HCT116 (cell line): Measurements from ENCODE around the gene SIGLEC5. TPM values are rescaled to one million over a fixed set of nuclear protein-coding genes. Genes with fewer than 3 reads are reported as not detected.

Experiments
- ATAC-seq: fragments of 200-7000 bp; cut with Tn5 transposase; 2 replicates; pipeline ENCODE4 v1.9.1; 2020; ENCODE audit warnings: mild to moderate bottlenecking, moderate library complexity
- BruUV-seq: library from RNA; stranded (reverse); fragments of 400-500 nt; replicated peaks from 2 replicates; lab custom pipeline; 2021; lab: Mats Ljungman, UMichigan
- CTCF ChIA-PET: fragments of 300-600 bp; sonication (Branson Sonifier 250); formaldehyde crosslinking; loops from one replicate; lab custom pipeline; 2021; ENCODE audit warnings: antibody characterized with exemption; lab: Charles Lee
- POLR2A ChIA-PET: fragments of 300-600, 350-600 bp; sonication (Branson Sonifier 250); formaldehyde crosslinking; loops from one replicate; lab custom pipeline; 2021; ENCODE audit warnings: antibody characterized with exemption; lab: Charles Lee
- RAD21 ChIA-PET, 2 experiments: fragments of 300-600 bp; sonication (Branson Sonifier 250); formaldehyde crosslinking; loops; one replicate each; lab custom pipeline; 2023; ENCODE audit warnings: low total read pairs in 2 of 2; ENCODE audit not compliant: uncharacterized antibody in 2 of 2, unreplicated experiment in 2 of 2, low non-redundant PET in 1 of 2; lab: Charles Lee
- DNase-seq: peaks from one replicate; pipeline ENCODE4 v3.0.0-alpha.2; 2010; ENCODE audit warnings: low read depth, low spot score
- H2AFZ ChIP-seq: fragments of 200-600 bp; shearing (Covaris generic), sonication (generic); 2 replicates; pipeline ENCODE4 v1.6.1; 2017; ENCODE audit warnings: low read depth, mixed run types, mixed read lengths, antibody characterized with exemption, low read length; ENCODE audit not compliant: poor library complexity, severe bottlenecking
- H3K27ac ChIP-seq: 2 replicates; pipeline ENCODE4 v1.5.1; 2012; ENCODE audit warnings: low read depth, low read length
- H3K27me3 ChIP-seq: fragments of 200-600 bp; sonication (generic); 2 replicates; pipeline ENCODE4 v1.6.1; 2016; ENCODE audit warnings: mixed run types, low read length, mixed read lengths; ENCODE audit not compliant: insufficient read depth
- H3K36me3 ChIP-seq, 2 experiments: fragments of 200-500 bp in 1 of 2; fragments of 200-600 bp in 1 of 2; sonication (Bioruptor generic) in 1 of 2; sonication (generic) in 1 of 2; 2 replicates each; pipeline versions ENCODE4 v1.5.1 to v1.6.1; 2014 to 2016; ENCODE audit warnings: low read length in 2 of 2, inconsistent platforms in 1 of 2, mixed read lengths in 1 of 2, mixed run types in 1 of 2; ENCODE audit not compliant: insufficient read depth in 2 of 2, control insufficient read depth in 1 of 2
- H3K4me1 ChIP-seq, 2 experiments: fragments of 200-600 bp in 1 of 2; sonication (generic) in 1 of 2; 2 replicates each; pipeline versions ENCODE4 v1.5.1 to v1.6.1; 2012 to 2017; ENCODE audit warnings: low read length in 2 of 2, inconsistent platforms in 1 of 2, mild to moderate bottlenecking in 1 of 2, mixed read lengths in 1 of 2, mixed run types in 1 of 2, moderate library complexity in 1 of 2; ENCODE audit not compliant: insufficient read depth in 2 of 2, control insufficient read depth in 1 of 2
- H3K4me2 ChIP-seq: fragments of 200-600 bp; sonication (generic); 2 replicates; pipeline ENCODE4 v1.6.1; 2017; ENCODE audit warnings: mixed run types, low read length, mixed read lengths
- H3K4me3 ChIP-seq, 2 experiments: fragments of 200-600 bp in 1 of 2; sonication (generic) in 1 of 2; replicated peaks in 1 of 2; 2 replicates each; pipeline ENCODE4 v1.5.1; 2011 to 2016; ENCODE audit warnings: low read length in 2 of 2, control low read depth in 1 of 2, low read depth in 1 of 2, mild to moderate bottlenecking in 1 of 2, mixed read lengths in 1 of 2, mixed run types in 1 of 2
- H3K79me2 ChIP-seq: fragments of 200-600 bp; sonication (generic); 2 replicates; pipeline ENCODE4 v1.6.1; 2017; ENCODE audit warnings: mild to moderate bottlenecking, mixed run types, low read length, moderate library complexity, mixed read lengths; ENCODE audit not compliant: insufficient read depth
- H3K9ac ChIP-seq: fragments of 200-600 bp; sonication (generic); 2 replicates; pipeline ENCODE4 v1.6.1; 2016; ENCODE audit warnings: low read length, mixed read lengths
- H3K9me2 ChIP-seq: fragments of 200-600 bp; sonication (generic), shearing (Covaris generic); 2 replicates; pipeline ENCODE4 v1.6.1; 2017; ENCODE audit warnings: mixed run types, mild to moderate bottlenecking, moderate library complexity; ENCODE audit not compliant: insufficient read depth
- H3K9me3 ChIP-seq, 2 experiments: fragments of 200-500 bp in 1 of 2; fragments of 200-600 bp in 1 of 2; sonication (Bioruptor generic) in 1 of 2; sonication (generic) in 1 of 2; 2 replicates each; pipeline ENCODE4 v1.6.1; 2014 to 2017; ENCODE audit warnings: low read length in 2 of 2, mixed read lengths in 2 of 2, inconsistent platforms in 1 of 2, low read depth in 1 of 2, mild to moderate bottlenecking in 1 of 2, mixed run types in 1 of 2, moderate library complexity in 1 of 2; ENCODE audit not compliant: control insufficient read depth in 1 of 2, insufficient read depth in 1 of 2
- H4K20me1 ChIP-seq: fragments of 200-600 bp; sonication (generic), shearing (Covaris generic); 2 replicates; pipeline ENCODE4 v1.6.1; 2017; ENCODE audit warnings: mixed run types, mild to moderate bottlenecking, moderate library complexity; ENCODE audit not compliant: insufficient read depth
- CTCF ChIP-seq, 3 experiments: fragments of 200-600 bp in 1 of 3; sonication (generic) in 1 of 3; IDR thresholded peaks in 2 of 3; conservative IDR thresholded peaks in 1 of 3; 2 replicates each; pipeline ENCODE4 v1.5.1; 2012 to 2017; ENCODE audit warnings: low read depth in 2 of 3, low read length in 2 of 3, antibody characterized with exemption in 1 of 3, borderline replicate concordance in 1 of 3, control low read depth in 1 of 3, mild to moderate bottlenecking in 1 of 3, mixed read lengths in 1 of 3, mixed run types in 1 of 3, moderate library complexity in 1 of 3; ENCODE audit not compliant: insufficient read depth in 1 of 3
- EZH2 ChIP-seq: fragments of 200-600 bp; sonication (generic); IDR thresholded peaks from 2 replicates; pipeline ENCODE4 v1.6.1; 2017; ENCODE audit warnings: antibody characterized with exemption, mixed run types
- EZH2phosphoT487 ChIP-seq: fragments of 200-600 bp; IDR thresholded peaks from 2 replicates; pipeline ENCODE4 v1.6.1; 2018; ENCODE audit warnings: antibody characterized with exemption, borderline replicate concordance
- RAD21 ChIP-seq: IDR thresholded peaks from 2 replicates; pipeline ENCODE4 v1.6.1; 2012; ENCODE audit warnings: low read depth, mild to moderate bottlenecking
- ZNF274 ChIP-seq: fragments of 200-500 bp; sonication (Bioruptor generic); IDR thresholded peaks from 2 replicates; pipeline ENCODE4 v1.6.1; 2014; ENCODE audit warnings: mild to moderate bottlenecking, low read depth, low read length, inconsistent platforms
- intact Hi-C: fragments of 100-400 bp; cut with micrococcal nuclease; formaldehyde crosslinking; loops from 2 replicates; pipeline ENCODE4 v1.10.0; 2022
- total RNA-seq: library from RNA; stranded (reverse); gene quantifications from one replicate; pipeline ENCODE4 v1.2.1, GENCODE V29; 2021; ENCODE audit not compliant: unreplicated experiment

The SIGLEC5 gene
- total RNA-seq, 1 experiment from 2014 or later: not detected

GRCh38 chr19:51660975-51661600, 30.9 kb upstream of the SIGLEC5 start:
- peak; percentile 86 for ATAC-seq
- peaks cover 12% of the 10 kb centered on the region; the same call in 1 of the 2 replicates for H3K27me3 ChIP-seq
- H3K9me3 ChIP-seq: no peaks in the 10 kb centered on the region
- no peaks in the 10 kb centered on the region for H3K36me3 ChIP-seq
- no peak overlapping the region for H3K4me2 ChIP-seq
- CTCF ChIA-PET: interaction anchor here (0.6 to 1.9 kb wide), 28 partner anchors 8 to 322 kb away, joined by 3 to 22 read pairs (median 6); partner anchors contain the start of genes SIGLEC10 and ZNF175
- no peak overlapping the region for H3K27ac ChIP-seq
- H3K9ac ChIP-seq: no peak overlapping the region
- DNase-seq: peak; percentile 55
- POLR2A ChIA-PET: interaction anchor here (1.4 kb wide), 1 partner anchor 9 kb away, joined by 4 read pairs; no protein-coding TSS in a partner anchor
- H3K79me2 ChIP-seq: no peaks in the 10 kb centered on the region
- H4K20me1 ChIP-seq: no peaks in the 10 kb centered on the region
- peaks cover 0 to 5% of the 10 kb centered on the region in 2 experiments; a peak in 2 of 4 replicates for H3K4me1 ChIP-seq
- no peaks in the 10 kb centered on the region for H3K9me2 ChIP-seq
- BruUV-seq: no TSS peak
- no peak overlapping the region for H3K4me3 ChIP-seq
- TF ChIP-seq EZH2phosphoT487 (no peak), CTCF (IDR thresholded peaks at IDR 0.05 in 2 of 3, conservative IDR thresholded peaks at IDR 0.05 in 1 of 3; ENCODE audit: borderline replicate concordance in 1 of 3, insufficient read depth in 1 of 3, low read depth in 2 of 3, low read length in 2 of 3) (peak; percentile 59 to 77 (median 66)), ZNF274 (no peak), EZH2 (no peak), RAD21 (peak; percentile 72)
- no peak overlapping the region for H2AFZ ChIP-seq
- intact Hi-C loops: loop anchor here (1.0 kb wide), 1 partner anchor 188 kb away; no protein-coding TSS in a partner anchor
- RAD21 ChIA-PET: interaction anchor here (0.6 to 1.0 kb wide), 8 partner anchors 9 to 295 kb away, joined by 3 to 5 read pairs (median 4); partner anchors contain the start of gene CEACAM18 (in 1 of the 2)
